Measurements from ENCODE around the gene CHN1.

The CHN1 gene

GRCh38 chr2:174970092-174970491 lies 35.1 kb downstream of the CHN1 start:
- DNase-seq, result no peak

- DNase-seq, result no peak
Measured at GRCh38 chr2:174969091-174969734, 36.0 kb downstream of the CHN1 start.

GRCh38 chr2:174967691-174968260 lies 37.4 kb downstream of the CHN1 start:
- DNase-seq, result no peak

GRCh38 chr2:174967086-174967485 lies 38.1 kb downstream of the CHN1 start:
- DNase-seq, result no peak

GRCh38 chr2:174965992-174966744 lies 39.0 kb downstream of the CHN1 start:
- no peak for DNase-seq

- no peak for DNase-seq
Measured at GRCh38 chr2:174965551-174965950, 39.6 kb downstream of the CHN1 start.

GRCh38 chr2:174964404-174964803 lies 40.8 kb downstream of the CHN1 start:
- no peak for DNase-seq

- DNase-seq, result no peak
Measured at GRCh38 chr2:174963437-174964400, 41.5 kb downstream of the CHN1 start.

GRCh38 chr2:174959787-174960186 lies 45.4 kb downstream of the CHN1 start:
- no peak for DNase-seq

GRCh38 chr2:174957050-174957449 lies 48.1 kb downstream of the CHN1 start:
- DNase-seq, result no peak

- DNase-seq, result no peak
Measured at GRCh38 chr2:174952607-174953006, 52.6 kb downstream of the CHN1 start.

GRCh38 chr2:174951745-174952144 lies 53.4 kb downstream of the CHN1 start:
- no peak for DNase-seq

- no peak for DNase-seq
Measured at GRCh38 chr2:174949988-174950687, 55.0 kb downstream of the CHN1 start.

GRCh38 chr2:174945601-174946260 lies 59.5 kb downstream of the CHN1 start:
- DNase-seq, result no peak

GRCh38 chr2:174939046-174939445 lies 66.1 kb downstream of the CHN1 start:
- no peak for DNase-seq

GRCh38 chr2:174931724-174932123 lies 73.5 kb downstream of the CHN1 start:
- DNase-seq, result no peak

- DNase-seq, result no peak
Measured at GRCh38 chr2:174929786-174930185, 75.4 kb downstream of the CHN1 start.

- DNase-seq, result no peak
Measured at GRCh38 chr2:174925046-174925784, 80.0 kb downstream of the CHN1 start.

GRCh38 chr2:174924061-174924693 lies 81.0 kb downstream of the CHN1 start:
- no peak for DNase-seq

GRCh38 chr2:174919947-174920595 lies 85.1 kb downstream of the CHN1 start:
- DNase-seq, result no peak

Data from activated naive CD4-positive, alpha-beta T cell treated with Interleukin-2 at 50 U/mL for 16 hours (primary cell).